SKM-1 (cell line): ENCODE data around the gene ITPR3.

ENCODE experiments used
- DNase-seq: peaks from one replicate; lab custom pipeline; 2025; ENCODE audit not compliant: unreplicated experiment; lab: John Stamatoyannopoulos, UW

ITPR3 gene

DNA sequence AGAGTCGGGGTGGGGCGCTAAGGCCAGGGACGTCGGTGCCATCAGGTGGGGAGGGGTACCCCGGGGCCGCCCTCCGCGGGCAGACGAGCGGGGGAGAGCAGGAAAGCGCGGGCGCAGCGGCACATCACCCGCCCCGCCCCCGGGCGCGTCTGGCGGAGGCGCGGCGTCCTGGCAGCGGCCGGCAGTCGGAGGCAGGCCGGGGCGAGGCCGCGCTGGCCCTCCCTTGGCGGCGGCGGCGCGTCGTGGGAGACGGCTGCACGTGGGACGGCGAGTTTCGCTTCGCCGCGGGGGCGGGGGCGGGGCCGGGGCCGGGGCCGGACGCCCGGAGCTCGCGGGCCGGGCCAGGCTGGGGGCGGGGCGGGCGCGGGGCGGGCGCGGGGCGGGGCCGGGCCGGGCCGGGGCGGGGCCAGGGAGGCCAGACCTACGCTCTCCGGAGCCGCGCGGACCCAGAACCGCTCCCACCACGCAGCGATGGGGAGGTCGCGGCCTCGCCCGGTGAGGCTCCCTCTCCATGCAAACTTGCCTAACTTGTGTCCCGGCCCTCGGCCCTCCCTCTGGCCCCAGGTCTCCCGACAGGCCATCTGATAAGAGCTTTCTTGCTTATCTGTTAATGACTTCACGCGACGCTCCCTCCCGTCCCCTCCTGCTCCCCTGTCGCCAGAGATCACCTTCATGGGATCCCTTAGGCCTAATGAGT lies 12.5 kb downstream of the ITPR3 start:
- no peak for DNase-seq

DNA sequence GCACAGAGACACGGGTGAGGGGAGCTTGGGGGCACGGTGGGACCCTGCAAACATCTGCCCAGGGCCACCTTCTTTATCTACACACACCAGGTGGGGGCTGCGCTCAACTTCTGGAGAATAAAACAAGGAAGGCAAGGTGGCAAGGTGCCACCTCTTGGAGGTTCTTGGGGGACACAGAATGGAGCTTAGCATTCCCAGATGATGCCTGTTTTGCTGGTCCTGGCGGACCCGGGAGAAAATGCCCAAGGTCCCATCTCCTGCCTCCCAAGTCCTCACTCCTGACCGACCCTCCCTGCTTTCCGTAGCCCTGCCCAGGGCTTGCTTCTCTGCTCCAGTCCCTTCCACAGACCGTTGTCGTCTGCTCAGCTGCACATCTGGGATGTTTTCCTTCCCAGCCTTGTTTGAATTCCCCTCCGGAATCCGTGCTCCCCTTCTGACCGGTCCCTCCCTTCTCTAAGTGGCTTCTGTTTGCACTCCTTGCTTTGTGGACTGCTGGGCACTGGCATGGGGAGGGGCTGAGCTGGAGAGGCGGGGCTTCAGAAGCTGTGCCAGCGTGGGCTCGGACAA lies 13.1 kb downstream of the ITPR3 start:
- DNase-seq, result no peak

GRCh38 chr6:33634946-33635345 lies 13.8 kb downstream of the ITPR3 start:
- DNase-seq, result no peak

DNA sequence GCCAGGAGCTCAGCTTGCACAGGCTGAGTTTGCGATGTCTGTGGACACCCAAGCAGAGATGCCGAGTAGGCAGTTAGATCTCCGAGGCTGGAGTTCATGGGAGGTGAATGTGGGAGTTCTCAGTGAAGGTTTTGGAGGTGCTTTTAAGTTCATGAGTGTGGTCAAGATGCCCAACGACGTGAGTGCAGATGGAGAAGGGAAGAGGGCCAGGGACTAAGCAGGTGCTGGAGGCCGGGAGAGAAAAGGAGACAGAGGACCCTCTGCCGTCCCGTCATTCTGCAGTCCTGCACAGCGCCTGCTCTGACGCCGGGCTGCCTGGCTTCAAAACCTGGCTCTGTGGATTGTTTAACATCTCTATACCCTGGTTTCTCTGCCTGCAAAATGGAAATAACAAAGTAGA lies 15.5 kb downstream of the ITPR3 start:
- DNase-seq, result no peak

DNA sequence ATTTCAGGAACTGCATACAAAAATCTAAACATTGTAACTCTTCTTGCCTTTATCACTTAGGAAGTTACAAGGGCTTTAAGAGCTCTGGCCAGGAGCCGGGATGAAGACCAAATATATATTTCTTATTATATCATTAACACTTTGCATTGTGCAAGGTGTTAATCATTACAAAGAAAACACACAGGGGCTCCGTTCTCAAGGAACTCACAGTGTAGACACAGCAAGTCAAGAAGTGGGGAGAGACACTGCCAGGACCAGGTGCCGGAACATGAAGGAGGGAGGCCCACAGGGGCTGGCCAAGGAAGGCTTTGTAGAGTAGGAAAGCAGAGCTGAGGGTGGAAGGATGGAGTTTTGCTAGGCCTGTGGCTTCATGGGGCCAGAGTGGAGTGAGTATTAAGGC lies 17.4 kb downstream of the ITPR3 start:
- no peak for DNase-seq

GRCh38 chr6:33639559-33639958 lies 18.4 kb downstream of the ITPR3 start:
- DNase-seq, result no peak

GRCh38 chr6:33640361-33640760 lies 19.2 kb downstream of the ITPR3 start:
- no peak for DNase-seq

DNA sequence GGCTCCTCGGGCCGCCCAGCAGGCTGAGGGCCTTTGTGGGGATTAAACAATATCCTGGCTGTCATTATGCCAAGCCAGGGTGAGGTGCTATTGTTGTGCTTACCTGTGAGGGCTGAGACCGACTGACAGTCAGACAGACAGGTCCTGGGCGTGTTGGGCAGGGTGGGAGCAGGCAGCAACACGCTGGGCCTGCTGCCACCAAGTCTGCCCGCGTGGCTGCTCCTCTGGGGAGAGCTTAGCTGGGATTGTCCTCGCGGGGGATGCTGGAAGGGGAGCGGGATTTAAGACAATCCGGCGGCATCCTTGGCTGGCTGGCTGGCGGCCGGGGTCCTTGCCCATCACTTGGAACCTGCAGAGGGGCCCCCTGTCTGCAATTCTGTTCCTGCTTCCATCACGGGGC lies 20.0 kb downstream of the ITPR3 start:
- DNase-seq, result no peak

GRCh38 chr6:33641602-33642001 lies 20.5 kb downstream of the ITPR3 start:
- DNase-seq, result no peak

- no peak for DNase-seq
These were observed 21.8 kb downstream of the ITPR3 start for GRCh38 chr6:33642897-33643296.

DNA sequence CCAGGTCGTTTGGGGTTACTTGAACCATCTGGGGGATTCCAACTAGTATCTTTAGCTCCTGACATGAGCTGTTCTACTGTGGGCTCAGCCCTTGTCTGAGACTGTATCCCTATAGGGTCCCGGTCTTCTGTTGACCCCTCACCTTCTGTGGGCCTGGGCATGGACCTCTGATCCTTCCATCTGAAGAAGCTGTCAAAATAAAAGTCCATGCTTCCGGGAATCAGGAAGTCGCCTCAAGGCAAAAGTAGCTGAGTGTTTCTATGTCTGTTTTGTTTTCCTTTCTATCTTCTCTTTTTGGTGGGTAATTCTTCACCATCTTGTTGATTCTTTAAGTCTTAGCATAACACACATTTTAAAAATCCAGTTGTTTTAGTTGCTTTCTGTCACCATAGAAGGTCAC lies 30.3 kb downstream of the ITPR3 start:
- DNase-seq, result no peak

DNA sequence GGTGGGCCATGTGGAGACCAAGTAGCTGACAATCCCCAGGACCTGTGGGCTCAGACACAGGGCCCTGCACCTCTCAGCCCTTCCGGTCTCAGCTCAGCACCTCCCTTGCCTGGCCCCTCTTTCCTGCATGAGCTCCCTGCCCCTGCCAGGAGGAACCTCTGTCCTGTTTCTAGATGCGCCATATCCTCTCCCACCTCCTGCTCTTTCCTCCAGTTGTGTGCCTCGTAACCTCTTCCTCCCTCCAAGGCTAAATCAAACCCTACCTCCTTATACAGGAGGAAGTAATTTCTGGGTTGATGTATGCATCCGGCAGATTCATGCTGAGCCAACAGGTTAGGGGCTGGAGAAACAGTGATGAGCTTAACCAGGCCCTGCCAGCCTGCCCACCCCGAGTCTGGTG lies 30.9 kb downstream of the ITPR3 start:
- no peak for DNase-seq

DNA sequence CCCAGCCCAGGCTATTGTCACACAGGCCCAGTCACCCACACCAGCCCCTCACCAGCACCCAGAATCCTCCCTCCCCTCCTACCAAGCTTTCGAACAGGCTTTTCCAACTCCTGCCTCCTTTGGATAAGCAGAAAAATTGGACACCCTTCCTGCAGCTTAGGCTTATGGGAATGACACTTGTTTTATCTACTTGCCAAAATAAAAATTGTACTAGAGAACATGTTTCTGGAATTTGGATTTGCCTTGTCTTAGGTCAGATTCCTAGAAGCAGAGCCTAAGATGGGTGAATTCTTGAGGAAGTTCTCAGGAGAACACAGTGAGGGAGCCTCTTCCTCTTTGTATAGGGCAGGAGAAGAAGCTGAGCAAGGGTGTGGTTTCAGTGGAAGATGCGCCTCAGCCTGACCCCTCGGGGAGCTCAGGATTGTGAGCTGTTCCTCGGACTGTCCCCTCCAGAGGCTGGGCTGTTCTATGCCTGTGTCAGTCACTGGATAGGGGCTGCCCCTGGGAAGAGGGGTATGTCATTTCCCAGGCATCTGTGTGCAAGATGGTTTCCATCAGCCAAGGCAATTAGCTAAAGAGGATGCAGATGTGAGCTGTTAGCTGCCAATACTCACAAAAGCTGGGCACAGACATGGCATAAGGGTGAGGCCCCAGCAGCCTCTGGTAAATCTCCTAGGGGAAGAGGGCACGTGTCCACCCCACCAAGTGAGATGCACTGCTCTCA lies 33.9 kb downstream of the ITPR3 start:
- peak; percentile 37 for DNase-seq

- DNase-seq, result no peak
These were observed 35.7 kb downstream of the ITPR3 start for GRCh38 chr6:33656844-33657243.

DNA sequence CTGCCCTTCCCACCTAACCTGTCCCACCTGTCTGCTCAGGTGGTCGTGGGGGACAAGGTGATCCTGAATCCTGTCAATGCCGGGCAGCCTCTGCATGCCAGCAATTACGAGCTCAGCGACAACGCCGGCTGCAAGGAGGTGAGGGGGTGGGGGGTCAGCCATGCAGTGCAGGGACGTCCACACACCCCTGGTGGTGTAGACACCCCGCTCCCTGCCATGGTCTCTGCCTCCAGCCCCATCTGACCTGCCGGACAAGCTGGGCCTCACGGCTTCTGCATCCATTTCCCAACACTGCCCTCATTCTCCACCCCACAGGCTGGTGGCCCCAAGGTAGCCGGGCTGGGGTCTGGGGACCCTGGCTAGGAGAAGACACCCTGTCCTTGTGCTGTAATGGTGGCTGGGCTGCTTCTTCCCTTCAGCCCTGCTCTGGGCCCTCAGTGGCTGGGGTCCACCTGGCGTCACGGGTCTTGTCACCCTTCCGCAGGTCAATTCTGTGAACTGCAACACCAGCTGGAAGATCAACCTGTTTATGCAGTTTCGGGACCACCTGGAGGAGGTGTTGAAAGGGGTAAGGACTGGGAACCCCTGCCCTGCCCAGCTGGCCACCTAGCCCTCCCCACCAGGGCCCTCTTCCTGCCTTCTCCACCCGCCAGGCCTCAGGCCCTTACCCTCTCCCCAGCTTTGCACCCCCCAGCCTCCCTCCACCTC lies 38.0 kb downstream of the ITPR3 start:
- no peak for DNase-seq

- DNase-seq, result no peak
These were observed 38.9 kb downstream of the ITPR3 start for GRCh38 chr6:33659986-33660385.

GRCh38 chr6:33661106-33661838 lies 40.1 kb downstream of the ITPR3 start:
- no peak for DNase-seq

DNA sequence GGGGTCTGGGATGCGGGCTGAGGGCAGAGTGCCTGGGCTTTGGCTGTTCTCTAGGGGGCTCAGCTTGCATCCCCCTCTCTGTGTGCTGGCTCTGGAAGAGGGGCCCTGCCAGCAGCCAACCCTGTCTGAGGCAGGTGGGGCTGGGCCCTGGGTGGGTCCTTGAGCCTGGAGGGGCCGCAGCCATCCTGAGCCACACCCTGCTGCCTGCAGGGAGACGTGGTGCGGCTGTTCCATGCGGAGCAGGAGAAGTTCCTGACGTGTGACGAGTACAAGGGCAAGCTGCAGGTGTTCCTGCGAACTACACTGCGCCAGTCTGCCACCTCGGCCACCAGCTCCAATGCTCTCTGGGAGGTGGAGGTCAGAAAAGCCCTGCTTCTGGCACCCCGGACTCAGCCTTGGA lies 41.2 kb downstream of the ITPR3 start:
- DNase-seq, result no peak

DNA sequence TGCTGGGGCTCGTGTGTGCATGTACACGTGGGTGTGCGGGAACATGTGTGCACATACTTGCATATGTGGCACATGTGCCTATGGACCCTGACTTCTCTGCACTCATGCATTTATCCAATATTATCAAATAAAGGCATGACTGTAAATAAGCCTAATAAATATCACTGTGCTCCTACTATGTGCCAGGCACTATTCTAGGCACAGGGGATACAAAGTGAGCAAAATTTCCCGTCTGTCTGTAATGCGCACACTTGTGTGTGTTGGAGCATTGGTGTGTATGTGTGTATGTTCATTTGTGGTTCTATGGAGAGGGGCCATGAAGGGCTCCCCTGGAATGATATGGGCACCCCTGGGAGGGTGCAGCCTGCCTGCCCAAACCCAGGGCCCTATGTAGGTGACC lies 41.9 kb downstream of the ITPR3 start:
- DNase-seq, result no peak

DNA sequence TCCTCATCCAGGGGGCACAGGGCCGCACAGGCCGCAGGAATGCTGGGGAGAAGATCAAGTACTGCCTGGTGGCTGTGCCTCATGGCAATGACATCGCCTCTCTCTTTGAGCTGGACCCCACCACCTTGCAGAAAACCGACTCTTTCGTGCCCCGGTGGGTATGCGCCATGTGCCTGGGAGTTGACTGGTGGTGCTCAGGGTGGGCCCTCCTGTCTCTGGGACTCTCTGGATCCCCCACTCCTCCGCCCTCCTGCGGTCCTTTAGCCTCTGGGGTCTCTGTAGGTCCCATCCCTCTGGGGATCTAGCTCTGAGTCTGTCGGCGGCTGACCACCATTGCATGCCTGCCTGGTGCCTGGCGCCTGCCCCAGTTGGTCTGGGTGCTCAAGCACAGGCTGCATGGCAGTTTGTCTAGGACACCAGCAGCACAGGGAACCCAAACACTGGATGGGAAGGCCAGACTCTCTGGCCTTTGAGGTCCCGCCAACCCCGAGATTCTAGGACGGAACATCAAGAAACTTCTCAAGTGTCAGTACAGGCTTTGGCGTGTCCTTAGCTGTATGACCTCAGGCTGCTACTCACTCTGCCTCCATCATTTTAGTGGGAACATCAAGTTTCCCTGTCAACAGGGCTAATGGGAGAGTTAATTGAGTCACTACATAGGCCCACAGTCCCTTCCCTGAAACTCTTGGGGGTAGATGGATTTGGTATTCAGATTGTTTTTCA lies 42.8 kb downstream of the ITPR3 start:
- no peak for DNase-seq
